Measurements from ENCODE around the gene SEMA6B.

Gene SEMA6B

GRCh38 chr19:4582980-4583842, 23.7 kb upstream of the SEMA6B start:
- in situ Hi-C loops (cut with MboI; ENCODE audit: low sequenced_read_pairs) = no loop called here
- peaks cover 11% of the 10 kb centered on the region for H3K4me1 ChIP-seq
- H3K27me3 ChIP-seq (ENCODE audit: low read depth) = no peaks in the 10 kb centered on the region
- no peaks in the 10 kb centered on the region for H3K9me3 ChIP-seq
- no peaks in the 10 kb centered on the region for H3K36me3 ChIP-seq (replicated peaks)
- no peak for DNase-seq (ENCODE audit: low spot score in 2 of 2)
- no peak overlapping the region for H3K4me3 ChIP-seq

GRCh38 chr19:4581666-4582553, 22.4 kb upstream of the SEMA6B start:
- H3K9me3 ChIP-seq = no peaks in the 10 kb centered on the region
- peaks cover 11% of the 10 kb centered on the region for H3K4me1 ChIP-seq
- H3K4me3 ChIP-seq = peak overlapping the region; percentile 16
- DNase-seq (ENCODE audit: low spot score in 2 of 2) = peak; percentile 29 to 77
- no peaks in the 10 kb centered on the region for H3K27me3 ChIP-seq (ENCODE audit: low read depth)
- in situ Hi-C loops (cut with MboI; ENCODE audit: low sequenced_read_pairs) = no loop called here
- no peaks in the 10 kb centered on the region for H3K36me3 ChIP-seq (replicated peaks)

GRCh38 chr19:4580961-4581665, 21.6 kb upstream of the SEMA6B start:
- Histone ChIP-seq H3K4me3 (peak overlapping the region; percentile 45), H3K4me1 (peaks cover 11% of the 10 kb centered on the region), H3K27me3 (ENCODE audit: low read depth) (no peaks in the 10 kb centered on the region), H3K9me3 (no peaks in the 10 kb centered on the region), H3K36me3 (replicated peaks) (no peaks in the 10 kb centered on the region)
- in situ Hi-C loops (cut with MboI; ENCODE audit: low sequenced_read_pairs) = no loop called here
- no peak for DNase-seq (ENCODE audit: low spot score in 2 of 2)

GRCh38 chr19:4580021-4580901, 20.8 kb upstream of the SEMA6B start:
- H3K36me3 ChIP-seq (replicated peaks) = no peaks in the 10 kb centered on the region
- peaks cover 18% of the 10 kb centered on the region for H3K4me1 ChIP-seq
- no peaks in the 10 kb centered on the region for H3K27me3 ChIP-seq (ENCODE audit: low read depth)
- peak in 1 of 2 experiments; percentile 47 for DNase-seq (ENCODE audit: low spot score in 2 of 2)
- in situ Hi-C loops (cut with MboI; ENCODE audit: low sequenced_read_pairs) = no loop called here
- no peaks in the 10 kb centered on the region for H3K9me3 ChIP-seq
- peak overlapping the region; percentile 45 for H3K4me3 ChIP-seq

GRCh38 chr19:4579389-4579788, 19.9 kb upstream of the SEMA6B start:
- in situ Hi-C loops (cut with MboI; ENCODE audit: low sequenced_read_pairs) = loop anchor here (5.0 to 10.0 kb wide), 2 partner anchors 58 to 225 kb away; partner anchors contain the start of gene TNFAIP8L1
- Histone ChIP-seq H3K36me3 (replicated peaks) (no peaks in the 10 kb centered on the region), H3K27me3 (ENCODE audit: low read depth) (no peaks in the 10 kb centered on the region), H3K4me1 (peaks cover 19% of the 10 kb centered on the region), H3K4me3 (no peak overlapping the region), H3K9me3 (no peaks in the 10 kb centered on the region)
- no peak for DNase-seq (ENCODE audit: low spot score in 2 of 2)

GRCh38 chr19:4578552-4579248, 19.2 kb upstream of the SEMA6B start:
- no peak overlapping the region for H3K4me3 ChIP-seq
- no peaks in the 10 kb centered on the region for H3K27me3 ChIP-seq (ENCODE audit: low read depth)
- H3K36me3 ChIP-seq (replicated peaks) = no peaks in the 10 kb centered on the region
- no peaks in the 10 kb centered on the region for H3K9me3 ChIP-seq
- H3K4me1 ChIP-seq = peaks cover 15% of the 10 kb centered on the region
- in situ Hi-C loops (cut with MboI; ENCODE audit: low sequenced_read_pairs) = loop anchor here (5.0 to 10.0 kb wide), 2 partner anchors 59 to 226 kb away; partner anchors contain the start of gene TNFAIP8L1
- DNase-seq (ENCODE audit: low spot score in 2 of 2) = no peak

- DNase-seq (ENCODE audit: low spot score in 2 of 2) = peak in 1 of 2 experiments; percentile 50
- Histone ChIP-seq H3K9me3 (no peaks in the 10 kb centered on the region), H3K36me3 (replicated peaks) (no peaks in the 10 kb centered on the region), H3K4me1 (peaks cover 15% of the 10 kb centered on the region), H3K4me3 (no peak overlapping the region), H3K27me3 (ENCODE audit: low read depth) (no peaks in the 10 kb centered on the region)
- in situ Hi-C loops (cut with MboI; ENCODE audit: low sequenced_read_pairs) = loop anchor here (5.0 to 10.0 kb wide), 2 partner anchors 60 to 228 kb away; partner anchors contain the start of gene TNFAIP8L1
Measured at GRCh38 chr19:4577020-4577782, 17.7 kb upstream of the SEMA6B start.

- DNase-seq (ENCODE audit: low spot score in 2 of 2) = peak in 1 of 2 experiments; percentile 90
- no peaks in the 10 kb centered on the region for H3K27me3 ChIP-seq (ENCODE audit: low read depth)
- no peak overlapping the region for H3K4me3 ChIP-seq
- H3K9me3 ChIP-seq = no peaks in the 10 kb centered on the region
- in situ Hi-C loops (cut with MboI; ENCODE audit: low sequenced_read_pairs) = loop anchor here (5.0 to 10.0 kb wide), 2 partner anchors 61 to 229 kb away; partner anchors contain the start of gene TNFAIP8L1
- peaks cover 11% of the 10 kb centered on the region for H3K4me1 ChIP-seq
- H3K36me3 ChIP-seq (replicated peaks) = no peaks in the 10 kb centered on the region
Measured at GRCh38 chr19:4576016-4576933, 16.8 kb upstream of the SEMA6B start.

GRCh38 chr19:4575267-4576015, 16.0 kb upstream of the SEMA6B start:
- Histone ChIP-seq H3K4me1 (peaks cover 11% of the 10 kb centered on the region), H3K36me3 (replicated peaks) (no peaks in the 10 kb centered on the region), H3K4me3 (no peak overlapping the region), H3K9me3 (no peaks in the 10 kb centered on the region), H3K27me3 (ENCODE audit: low read depth) (no peaks in the 10 kb centered on the region)
- in situ Hi-C loops (cut with MboI; ENCODE audit: low sequenced_read_pairs) = loop anchor here (5.0 to 10.0 kb wide), 2 partner anchors 62 to 229 kb away; partner anchors contain the start of gene TNFAIP8L1
- peak; percentile 65 to 91 for DNase-seq (ENCODE audit: low spot score in 2 of 2)

GRCh38 chr19:4573682-4574081, 14.2 kb upstream of the SEMA6B start:
- Histone ChIP-seq H3K4me1 (peaks cover 11% of the 10 kb centered on the region), H3K4me3 (no peak overlapping the region)
- in situ Hi-C loops (cut with MboI; ENCODE audit: low sequenced_read_pairs) = loop anchor here (10.0 kb wide), 1 partner anchor 231 kb away; no protein-coding TSS in a partner anchor

More at GRCh38 chr19:4573682-4574081, 14.2 kb upstream of the SEMA6B start:
- Histone ChIP-seq H3K9me3 (no peaks in the 10 kb centered on the region), H3K36me3 (replicated peaks) (no peaks in the 10 kb centered on the region), H3K27me3 (ENCODE audit: low read depth) (no peaks in the 10 kb centered on the region)
- no peak for DNase-seq (ENCODE audit: low spot score in 2 of 2)
